ENCODE measurements around the gene CHEK2.

GRCh38 chr22:28703436-28703835 is 38.2 kb downstream of the CHEK2 start:
- TF ChIP-seq GATA2 (IDR thresholded peaks at IDR 0.05; ENCODE audit: low read depth, low read length) (no peak), GATA3 (IDR thresholded peaks at IDR 0.05; ENCODE audit: low read depth, low read length) (no peak)

Data from SH-SY5Y (cell line).